ENCODE results near the gene MIAT.

GRCh38 chr22:26648011-26648497, 9.3 kb upstream of the MIAT start:
- TF ChIP-seq CTCF (IDR thresholded peaks at IDR 0.05) (no peak), POLR2AphosphoS5 (IDR thresholded peaks at IDR 0.05) (no peak)

Data from transverse colon (tissue), 4 donors.